Measurements from ENCODE around the gene SLC26A6. TPM values are rescaled to one million over a fixed set of nuclear protein-coding genes. Genes with fewer than 3 reads are reported as not detected.

Gene SLC26A6
- total and polyA plus RNA-seq, 2 of the 13 experiments (the other 11 are each of a cell fraction or from before 2014, with no cell fraction given) = 40.7 to 184 TPM

GRCh38 chr3:48609088-48610005, 25.9 kb downstream of the SLC26A6 start, which contains the start of gene UQCRC1 (continued):
- TF ChIP-seq ZNF558 (CRISPR knock-in tag; IDR thresholded peaks at IDR 0.05; ENCODE audit: borderline replicate concordance) (peak; percentile 94; the same call in 1 of the 2 replicates), ZBTB21 (CRISPR knock-in tag; IDR thresholded peaks at IDR 0.05) (no peak), IRF2 (CRISPR knock-in tag; IDR thresholded peaks at IDR 0.05) (peak; percentile 76), ZNF362 (CRISPR knock-in tag; IDR thresholded peaks at IDR 0.05; ENCODE audit: borderline replicate concordance) (peak; percentile 66), MNT (IDR thresholded peaks at IDR 0.05) (no peak), AGO2 (optimal IDR thresholded peaks at IDR 0.05; ENCODE audit: low read depth, low read length) (peak; percentile 69), ESRRA (CRISPR knock-in tag; IDR thresholded peaks at IDR 0.05; ENCODE audit: low read depth) (peak; percentile 96), HMG20B (CRISPR knock-in tag; conservative IDR thresholded peaks at IDR 0.05) (no peak), GATAD1 (CRISPR knock-in tag; IDR thresholded peaks at IDR 0.05) (peak; percentile 92)
- TF ChIP-seq, protein P1, sequence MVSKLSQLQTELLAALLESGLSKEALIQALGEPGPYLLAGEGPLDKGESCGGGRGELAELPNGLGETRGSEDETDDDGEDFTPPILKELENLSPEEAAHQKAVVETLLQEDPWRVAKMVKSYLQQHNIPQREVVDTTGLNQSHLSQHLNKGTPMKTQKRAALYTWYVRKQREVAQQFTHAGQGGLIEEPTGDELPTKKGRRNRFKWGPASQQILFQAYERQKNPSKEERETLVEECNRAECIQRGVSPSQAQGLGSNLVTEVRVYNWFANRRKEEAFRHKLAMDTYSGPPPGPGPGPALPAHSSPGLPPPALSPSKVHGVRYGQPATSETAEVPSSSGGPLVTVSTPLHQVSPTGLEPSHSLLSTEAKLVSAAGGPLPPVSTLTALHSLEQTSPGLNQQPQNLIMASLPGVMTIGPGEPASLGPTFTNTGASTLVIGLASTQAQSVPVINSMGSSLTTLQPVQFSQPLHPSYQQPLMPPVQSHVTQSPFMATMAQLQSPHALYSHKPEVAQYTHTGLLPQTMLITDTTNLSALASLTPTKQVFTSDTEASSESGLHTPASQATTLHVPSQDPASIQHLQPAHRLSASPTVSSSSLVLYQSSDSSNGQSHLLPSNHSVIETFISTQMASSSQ (IDR thresholded peaks at IDR 0.05; ENCODE audit: low read depth) = no peak
- TF ChIP-seq, protein P1 (CRISPR knock-in tag; IDR thresholded peaks at IDR 0.05; ENCODE audit: borderline replicate concordance) = peak; percentile 77; the same call in 1 of the 2 replicates
- TF ChIP-seq, protein P2, sequence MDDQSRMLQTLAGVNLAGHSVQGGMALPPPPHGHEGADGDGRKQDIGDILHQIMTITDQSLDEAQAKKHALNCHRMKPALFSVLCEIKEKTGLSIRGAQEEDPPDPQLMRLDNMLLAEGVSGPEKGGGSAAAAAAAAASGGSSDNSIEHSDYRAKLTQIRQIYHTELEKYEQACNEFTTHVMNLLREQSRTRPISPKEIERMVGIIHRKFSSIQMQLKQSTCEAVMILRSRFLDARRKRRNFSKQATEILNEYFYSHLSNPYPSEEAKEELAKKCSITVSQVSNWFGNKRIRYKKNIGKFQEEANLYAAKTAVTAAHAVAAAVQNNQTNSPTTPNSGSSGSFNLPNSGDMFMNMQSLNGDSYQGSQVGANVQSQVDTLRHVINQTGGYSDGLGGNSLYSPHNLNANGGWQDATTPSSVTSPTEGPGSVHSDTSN (CRISPR knock-in tag; IDR thresholded peaks at IDR 0.05; ENCODE audit: borderline replicate concordance) = no peak
- TF ChIP-seq, protein P3, sequence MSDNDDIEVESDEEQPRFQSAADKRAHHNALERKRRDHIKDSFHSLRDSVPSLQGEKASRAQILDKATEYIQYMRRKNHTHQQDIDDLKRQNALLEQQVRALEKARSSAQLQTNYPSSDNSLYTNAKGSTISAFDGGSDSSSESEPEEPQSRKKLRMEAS (IDR thresholded peaks at IDR 0.05) = peak; percentile 57
- TF ChIP-seq, protein P4, sequence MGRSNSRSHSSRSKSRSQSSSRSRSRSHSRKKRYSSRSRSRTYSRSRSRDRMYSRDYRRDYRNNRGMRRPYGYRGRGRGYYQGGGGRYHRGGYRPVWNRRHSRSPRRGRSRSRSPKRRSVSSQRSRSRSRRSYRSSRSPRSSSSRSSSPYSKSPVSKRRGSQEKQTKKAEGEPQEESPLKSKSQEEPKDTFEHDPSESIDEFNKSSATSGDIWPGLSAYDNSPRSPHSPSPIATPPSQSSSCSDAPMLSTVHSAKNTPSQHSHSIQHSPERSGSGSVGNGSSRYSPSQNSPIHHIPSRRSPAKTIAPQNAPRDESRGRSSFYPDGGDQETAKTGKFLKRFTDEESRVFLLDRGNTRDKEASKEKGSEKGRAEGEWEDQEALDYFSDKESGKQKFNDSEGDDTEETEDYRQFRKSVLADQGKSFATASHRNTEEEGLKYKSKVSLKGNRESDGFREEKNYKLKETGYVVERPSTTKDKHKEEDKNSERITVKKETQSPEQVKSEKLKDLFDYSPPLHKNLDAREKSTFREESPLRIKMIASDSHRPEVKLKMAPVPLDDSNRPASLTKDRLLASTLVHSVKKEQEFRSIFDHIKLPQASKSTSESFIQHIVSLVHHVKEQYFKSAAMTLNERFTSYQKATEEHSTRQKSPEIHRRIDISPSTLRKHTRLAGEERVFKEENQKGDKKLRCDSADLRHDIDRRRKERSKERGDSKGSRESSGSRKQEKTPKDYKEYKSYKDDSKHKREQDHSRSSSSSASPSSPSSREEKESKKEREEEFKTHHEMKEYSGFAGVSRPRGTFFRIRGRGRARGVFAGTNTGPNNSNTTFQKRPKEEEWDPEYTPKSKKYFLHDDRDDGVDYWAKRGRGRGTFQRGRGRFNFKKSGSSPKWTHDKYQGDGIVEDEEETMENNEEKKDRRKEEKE (IDR thresholded peaks at IDR 0.05) = no peak

Data from HepG2 (cell line).